ENCODE data around the gene ARSK.

Gene ARSK

GRCh38 chr5:95649274-95649673, 94.4 kb downstream of the ARSK start:
- DNase-seq = no peak

- DNase-seq = no peak
These were observed 95.1 kb downstream of the ARSK start for GRCh38 chr5:95649842-95650620.

- no peak for DNase-seq
These were observed 97.9 kb downstream of the ARSK start for GRCh38 chr5:95652849-95653248.

GRCh38 chr5:95654196-95654595, 99.3 kb downstream of the ARSK start:
- DNase-seq = no peak
